ENCODE data around the gene ZNF280C.

ZNF280C gene

DNA sequence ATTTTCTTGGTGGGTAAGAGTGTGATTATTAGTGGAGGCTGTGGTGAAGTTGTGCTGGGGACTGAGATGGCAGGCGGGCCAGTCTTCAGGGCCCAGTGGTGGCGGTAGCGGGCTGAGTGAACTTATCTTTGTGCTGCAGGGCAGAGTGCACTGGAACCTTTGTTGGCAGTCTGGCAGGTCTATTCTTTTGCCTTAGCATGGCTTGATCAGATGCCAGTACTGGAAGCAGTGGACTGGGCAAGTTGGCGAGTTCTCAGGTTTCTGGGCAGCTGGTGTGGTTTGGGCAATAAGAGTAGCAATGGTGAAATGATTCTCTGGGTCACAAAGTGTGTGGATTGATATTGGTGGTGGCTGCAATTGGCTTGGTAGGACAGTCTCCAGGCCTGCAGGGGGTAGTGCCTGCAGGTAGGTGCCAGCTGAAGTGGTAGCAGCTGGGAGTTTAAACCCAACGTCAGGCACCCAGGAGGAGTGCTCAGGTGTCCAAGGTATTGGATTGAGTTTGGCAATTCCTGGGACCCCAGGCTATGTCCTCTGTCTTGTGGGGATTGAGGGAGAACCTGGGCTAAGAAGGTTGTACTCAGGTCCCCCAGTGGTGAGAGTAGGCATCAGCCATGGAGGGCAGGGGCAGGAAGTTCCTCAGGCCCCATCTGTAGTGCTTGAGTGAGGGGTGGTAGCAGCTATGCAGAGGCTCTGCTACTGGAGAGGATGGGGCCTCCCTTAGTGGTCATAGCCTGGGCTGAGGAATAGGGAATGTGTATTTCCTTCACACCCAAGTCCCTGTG lies 36.1 kb upstream of the ZNF280C start:
- no peak overlapping the region for H3K4me3 ChIP-seq (ENCODE audit: low read depth, low read length)
- POLR2A ChIA-PET, result no interaction called here
- H3K36me3 ChIP-seq (ENCODE audit: control insufficient read depth in 2 of 2, insufficient read depth in 1 of 2, low read length in 2 of 2), result no peaks in the 10 kb centered on the region
- H3K4me1 ChIP-seq (ENCODE audit: control insufficient read depth, insufficient read depth, low read length), result no peaks in the 10 kb centered on the region
- no peak overlapping the region for H3K27ac ChIP-seq (ENCODE audit: extremely low read depth, low read depth, low read length)
- TF ChIP-seq MYNN (tag by site-specific recombination; IDR thresholded peaks at IDR 0.05; ENCODE audit: borderline replicate concordance) (no peak), ZNF561 (tag by site-specific recombination; IDR thresholded peaks at IDR 0.05; ENCODE audit: borderline replicate concordance) (no peak), ZFHX2 (tag by site-specific recombination; conservative IDR thresholded peaks at IDR 0.05) (no peak), ZNF292 (tag by site-specific recombination; IDR thresholded peaks at IDR 0.05; ENCODE audit: borderline replicate concordance, low read depth) (no peak)
- TF ChIP-seq, protein P1, sequence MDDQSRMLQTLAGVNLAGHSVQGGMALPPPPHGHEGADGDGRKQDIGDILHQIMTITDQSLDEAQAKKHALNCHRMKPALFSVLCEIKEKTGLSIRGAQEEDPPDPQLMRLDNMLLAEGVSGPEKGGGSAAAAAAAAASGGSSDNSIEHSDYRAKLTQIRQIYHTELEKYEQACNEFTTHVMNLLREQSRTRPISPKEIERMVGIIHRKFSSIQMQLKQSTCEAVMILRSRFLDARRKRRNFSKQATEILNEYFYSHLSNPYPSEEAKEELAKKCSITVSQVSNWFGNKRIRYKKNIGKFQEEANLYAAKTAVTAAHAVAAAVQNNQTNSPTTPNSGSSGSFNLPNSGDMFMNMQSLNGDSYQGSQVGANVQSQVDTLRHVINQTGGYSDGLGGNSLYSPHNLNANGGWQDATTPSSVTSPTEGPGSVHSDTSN (CRISPR knock-in tag; IDR thresholded peaks at IDR 0.05), result no peak
- H3K9me3 ChIP-seq (ENCODE audit: control insufficient read depth, insufficient read depth, low read depth, low read length), result no peaks in the 10 kb centered on the region
- CTCF ChIA-PET, result no interaction called here

DNA sequence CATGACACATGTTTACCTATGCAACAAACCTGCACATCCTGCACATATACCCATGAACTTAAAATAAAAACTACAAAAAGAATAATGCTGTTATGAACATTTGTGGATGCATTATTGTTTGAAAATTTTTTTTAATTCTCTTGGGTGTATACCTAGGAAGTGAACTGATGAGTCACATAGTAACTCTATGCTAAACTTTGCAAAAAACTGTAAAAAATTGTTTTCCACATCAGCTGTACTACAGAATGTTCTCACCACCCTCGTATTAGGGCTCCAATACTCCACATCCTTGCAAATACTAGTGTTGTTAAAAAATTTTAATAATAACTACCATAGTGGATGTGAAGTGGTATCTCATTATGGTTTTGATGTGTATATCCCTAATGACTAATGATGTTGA lies 33.3 kb upstream of the ZNF280C start:
- CTCF ChIA-PET, result no interaction called here
- no peaks in the 10 kb centered on the region for H3K4me1 ChIP-seq (ENCODE audit: control insufficient read depth, insufficient read depth, low read length)
- no peaks in the 10 kb centered on the region for H3K9me3 ChIP-seq (ENCODE audit: control insufficient read depth, insufficient read depth, low read depth, low read length)
- TF ChIP-seq KLF8 (tag by site-specific recombination; IDR thresholded peaks at IDR 0.05) (no peak), ZNF221 (tag by site-specific recombination; IDR thresholded peaks at IDR 0.05; ENCODE audit: borderline replicate concordance) (no peak), ZNF677 (tag by site-specific recombination; IDR thresholded peaks at IDR 0.05) (no peak), ZNF341 (tag by site-specific recombination; IDR thresholded peaks at IDR 0.05; ENCODE audit: low read depth) (no peak), ZNF223 (tag by site-specific recombination; IDR thresholded peaks at IDR 0.05) (no peak), ZIC2 (tag by site-specific recombination; IDR thresholded peaks at IDR 0.05) (no peak), ZNF830 (tag by site-specific recombination; IDR thresholded peaks at IDR 0.05; ENCODE audit: low read depth) (no peak), ZNF704 (tag by site-specific recombination; IDR thresholded peaks at IDR 0.05) (no peak), TCF7L2 (IDR thresholded peaks at IDR 0.05; ENCODE audit: borderline replicate concordance, low read depth, low read length) (no peak), ZNF132 (tag by site-specific recombination; IDR thresholded peaks at IDR 0.05; ENCODE audit: borderline replicate concordance) (no peak), ZSCAN23 (tag by site-specific recombination; IDR thresholded peaks at IDR 0.05) (no peak), ZNF658 (tag by site-specific recombination; IDR thresholded peaks at IDR 0.05) (no peak), KLF17 (tag by site-specific recombination; IDR thresholded peaks at IDR 0.05) (no peak), ZNF155 (tag by site-specific recombination; IDR thresholded peaks at IDR 0.05) (no peak), ZNF211 (tag by site-specific recombination; IDR thresholded peaks at IDR 0.05; ENCODE audit: low read depth) (no peak)
- TF ChIP-seq, protein P2, sequence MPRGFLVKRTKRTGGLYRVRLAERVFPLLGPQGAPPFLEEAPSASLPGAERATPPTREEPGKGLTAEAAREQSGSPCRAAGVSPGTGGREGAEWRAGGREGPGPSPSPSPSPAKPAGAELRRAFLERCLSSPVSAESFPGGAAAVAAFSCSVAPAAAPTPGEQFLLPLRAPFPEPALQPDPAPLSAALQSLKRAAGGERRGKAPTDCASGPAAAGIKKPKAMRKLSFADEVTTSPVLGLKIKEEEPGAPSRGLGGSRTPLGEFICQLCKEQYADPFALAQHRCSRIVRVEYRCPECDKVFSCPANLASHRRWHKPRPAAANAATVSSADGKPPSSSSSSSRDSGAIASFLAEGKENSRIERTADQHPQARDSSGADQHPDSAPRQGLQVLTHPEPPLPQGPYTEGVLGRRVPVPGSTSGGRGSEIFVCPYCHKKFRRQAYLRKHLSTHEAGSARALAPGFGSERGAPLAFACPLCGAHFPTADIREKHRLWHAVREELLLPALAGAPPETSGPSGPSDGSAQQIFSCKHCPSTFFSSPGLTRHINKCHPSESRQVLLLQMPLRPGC (tag by site-specific recombination; IDR thresholded peaks at IDR 0.05), result no peak
- H3K4me3 ChIP-seq (ENCODE audit: low read depth, low read length), result no peak overlapping the region
- no peak overlapping the region for H3K27ac ChIP-seq (ENCODE audit: extremely low read depth, low read depth, low read length)
- POLR2A ChIA-PET, result no interaction called here
- no peaks in the 10 kb centered on the region for H3K36me3 ChIP-seq (ENCODE audit: control insufficient read depth in 2 of 2, insufficient read depth in 1 of 2, low read length in 2 of 2)

Data from HEK293 (cell line).